Peyer's patch (tissue), 4 donors: ENCODE data around the gene MEI1. TPM values are rescaled to one million over a fixed set of nuclear protein-coding genes. Genes with fewer than 3 reads are reported as not detected.
A peak's percentile ranks its signal among the peaks of the same experiment; 100 is the strongest.

Experiments used
- DNase-seq, 3 donors: peaks; one replicate each; pipeline ENCODE4 v3.0.0-alpha.2; 2017 to 2019
- H3K27ac ChIP-seq, 4 donors: fragments of 200-600 bp; sonication (generic); one replicate each; pipeline ENCODE4 v1.5.1; 2016 to 2019
- H3K27me3 ChIP-seq, 2 donors: fragments of 200-600 bp; sonication (generic); one replicate each; pipeline ENCODE4 v1.5.1; 2019
- H3K36me3 ChIP-seq, 3 donors: fragments of 200-600 bp; sonication (generic); one replicate each; pipeline ENCODE4 v1.5.1; 2016 to 2019
- H3K4me1 ChIP-seq, 4 donors: fragments of 200-600 bp; sonication (generic); one replicate each; pipeline ENCODE4 v1.5.1; 2016 to 2019
- H3K4me3 ChIP-seq, 4 donors: fragments of 200-600 bp; sonication (generic); 1 replicate in 3 of 4; 2 replicates in 1 of 4; pipeline ENCODE4 v1.5.1; 2016 to 2019; ENCODE audit warnings: mild to moderate bottlenecking in 1 of 4
- H3K9me3 ChIP-seq, 4 donors: fragments of 200-600 bp; sonication (generic); one replicate each; pipeline ENCODE4 v1.5.1; 2016 to 2019; ENCODE audit warnings: mild to moderate bottlenecking in 1 of 4
- POLR2A ChIP-seq, 2 donors: fragments of 450-650 bp; IDR thresholded peaks; one replicate each; pipeline ENCODE4 v1.5.1; 2017; ENCODE audit warnings: antibody characterized with exemption in 2 of 2, mild to moderate bottlenecking in 2 of 2, moderate library complexity in 2 of 2
- total RNA-seq, 4 donors: library from RNA; depleted of rRNA; stranded (reverse); fragments of >200 nt; gene quantifications; one replicate each; pipeline ENCODE4 v1.1.0, GENCODE V29; 2016
- TF ChIP-seq, protein P1 (sequence below), 6 experiments: fragments of 450-650 bp in 4 of 6; fragments of 200-600 bp in 2 of 6; sonication (generic) in 1 of 6; IDR thresholded peaks; one replicate each; pipeline ENCODE4 v1.5.1; 2017 to 2019; ENCODE audit warnings: antibody characterized with exemption in 6 of 6, mild to moderate bottlenecking in 3 of 6, moderate library complexity in 1 of 6

MEI1 gene, protein sequence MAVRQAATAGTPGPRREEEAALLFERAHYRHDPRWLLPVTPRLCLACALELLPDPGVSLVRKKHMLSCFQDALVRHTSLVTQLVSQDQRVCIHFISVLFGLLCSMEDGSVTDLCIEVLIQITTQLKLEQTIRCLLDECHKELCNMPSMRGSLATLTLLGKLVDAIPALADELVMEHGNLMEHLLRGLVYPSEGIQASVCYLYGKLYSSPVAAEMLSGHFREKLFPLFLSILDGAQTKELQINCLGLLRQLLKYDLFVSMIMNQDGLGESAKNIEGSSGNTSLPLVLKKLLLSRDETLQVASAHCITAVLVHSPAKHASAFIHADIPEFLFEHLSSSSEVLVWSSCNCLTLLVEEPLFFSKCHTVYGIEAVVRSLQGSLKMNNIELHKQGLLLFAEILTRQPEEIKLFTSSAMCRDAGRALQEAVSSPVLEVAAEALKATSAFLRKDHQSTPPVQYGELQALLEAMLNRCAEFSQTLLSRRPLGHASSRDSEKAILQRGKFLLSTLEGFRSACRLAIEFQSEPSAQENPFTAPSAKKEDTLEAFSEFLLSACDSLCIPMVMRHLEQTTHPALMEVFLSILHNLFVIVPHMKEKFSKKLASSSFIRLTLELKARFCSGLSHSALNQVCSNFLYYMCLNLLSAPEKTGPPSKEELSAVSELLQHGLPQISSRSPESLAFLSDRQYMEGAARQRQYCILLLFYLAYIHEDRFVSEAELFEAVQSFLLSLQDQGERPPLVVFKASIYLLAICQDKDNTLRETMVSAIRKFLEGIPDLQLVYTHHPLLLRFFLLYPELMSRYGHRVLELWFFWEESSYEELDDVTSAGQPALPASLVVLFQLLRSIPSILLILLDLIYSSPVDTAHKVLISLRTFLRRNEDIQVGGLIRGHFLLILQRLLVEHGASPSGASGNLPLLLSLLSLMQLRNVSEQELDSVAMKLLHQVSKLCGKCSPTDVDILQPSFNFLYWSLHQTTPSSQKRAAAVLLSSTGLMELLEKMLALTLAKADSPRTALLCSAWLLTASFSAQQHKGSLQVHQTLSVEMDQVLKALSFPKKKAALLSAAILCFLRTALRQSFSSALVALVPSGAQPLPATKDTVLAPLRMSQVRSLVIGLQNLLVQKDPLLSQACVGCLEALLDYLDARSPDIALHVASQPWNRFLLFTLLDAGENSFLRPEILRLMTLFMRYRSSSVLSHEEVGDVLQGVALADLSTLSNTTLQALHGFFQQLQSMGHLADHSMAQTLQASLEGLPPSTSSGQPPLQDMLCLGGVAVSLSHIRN
- total RNA-seq, result 10 to 100 TPM in 2 of 4 donors, 1 to 10 TPM in 2; 1.1 to 20.6 (median 11.7) TPM

GRCh38 chr22:41699264-41700107 is at the start of gene MEI1:
TSS of gene MEI1 (plus strand) at chr22:41699503. CDS start at chr22:41699539, 36 bp downstream.
- TF ChIP-seq, protein P1, sequence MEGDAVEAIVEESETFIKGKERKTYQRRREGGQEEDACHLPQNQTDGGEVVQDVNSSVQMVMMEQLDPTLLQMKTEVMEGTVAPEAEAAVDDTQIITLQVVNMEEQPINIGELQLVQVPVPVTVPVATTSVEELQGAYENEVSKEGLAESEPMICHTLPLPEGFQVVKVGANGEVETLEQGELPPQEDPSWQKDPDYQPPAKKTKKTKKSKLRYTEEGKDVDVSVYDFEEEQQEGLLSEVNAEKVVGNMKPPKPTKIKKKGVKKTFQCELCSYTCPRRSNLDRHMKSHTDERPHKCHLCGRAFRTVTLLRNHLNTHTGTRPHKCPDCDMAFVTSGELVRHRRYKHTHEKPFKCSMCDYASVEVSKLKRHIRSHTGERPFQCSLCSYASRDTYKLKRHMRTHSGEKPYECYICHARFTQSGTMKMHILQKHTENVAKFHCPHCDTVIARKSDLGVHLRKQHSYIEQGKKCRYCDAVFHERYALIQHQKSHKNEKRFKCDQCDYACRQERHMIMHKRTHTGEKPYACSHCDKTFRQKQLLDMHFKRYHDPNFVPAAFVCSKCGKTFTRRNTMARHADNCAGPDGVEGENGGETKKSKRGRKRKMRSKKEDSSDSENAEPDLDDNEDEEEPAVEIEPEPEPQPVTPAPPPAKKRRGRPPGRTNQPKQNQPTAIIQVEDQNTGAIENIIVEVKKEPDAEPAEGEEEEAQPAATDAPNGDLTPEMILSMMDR (IDR thresholded peaks at IDR 0.05), result no peak
- TF ChIP-seq POLR2A (IDR thresholded peaks at IDR 0.05), result no peak
- Histone ChIP-seq H3K4me3 (peak within 1 kb of the TSS in 1 of 4 donors; percentile 22), H3K27me3 (no peaks in the 10 kb centered on the region), H3K9me3 (no peaks in the 10 kb centered on the region), H3K4me1 (peaks cover 0 to 20% (median 4%) of the 10 kb centered on the region in 4 donors), H3K27ac (no peak within 1 kb of the TSS), H3K36me3 (no peaks in the 10 kb centered on the region)
- DNase-seq, result peak; percentile 79 to 93 (median 83)

DNA sequence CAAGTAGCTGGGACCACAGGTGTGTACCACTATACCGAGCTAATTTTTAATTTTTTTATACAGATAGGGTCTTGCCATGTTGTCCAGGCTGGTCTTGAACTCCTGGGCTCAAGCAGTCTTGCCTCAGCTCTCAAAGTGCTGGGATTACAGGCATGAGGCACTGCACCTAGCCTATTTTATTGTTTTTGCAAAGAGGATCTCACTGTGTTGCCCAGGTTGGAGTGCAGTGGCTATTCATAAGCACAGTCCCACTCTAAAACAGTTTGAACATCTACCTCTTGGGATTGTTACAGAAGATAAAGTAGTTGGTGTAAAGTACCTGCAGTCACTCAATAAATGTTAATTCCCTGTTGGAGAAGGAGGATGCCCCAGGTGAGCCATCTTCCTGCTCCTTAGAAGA is 49.1 kb upstream of the MEI1 start:
- no peak overlapping the region for H3K4me3 ChIP-seq
- no peak overlapping the region for H3K27ac ChIP-seq
- no peaks in the 10 kb centered on the region for H3K9me3 ChIP-seq
- no peaks in the 10 kb centered on the region for H3K27me3 ChIP-seq
- no peaks in the 10 kb centered on the region for H3K4me1 ChIP-seq
- DNase-seq, result no peak
- no peak for TF ChIP-seq POLR2A (IDR thresholded peaks at IDR 0.05)
- TF ChIP-seq, protein P1 (IDR thresholded peaks at IDR 0.05), result no peak
- peaks cover 0 to 93% (median 3%) of the 10 kb centered on the region in 3 donors for H3K36me3 ChIP-seq

GRCh38 chr22:41650821-41651220 is 48.5 kb upstream of the MEI1 start:
- TF ChIP-seq, protein P1 (IDR thresholded peaks at IDR 0.05), result no peak
- no peak for TF ChIP-seq POLR2A (IDR thresholded peaks at IDR 0.05)
- Histone ChIP-seq H3K4me3 (no peak overlapping the region), H3K27ac (no peak overlapping the region), H3K36me3 (peaks cover 0 to 95% (median 3%) of the 10 kb centered on the region in 3 donors), H3K27me3 (no peaks in the 10 kb centered on the region), H3K9me3 (no peaks in the 10 kb centered on the region), H3K4me1 (no peaks in the 10 kb centered on the region)
- DNase-seq, result no peak

DNA sequence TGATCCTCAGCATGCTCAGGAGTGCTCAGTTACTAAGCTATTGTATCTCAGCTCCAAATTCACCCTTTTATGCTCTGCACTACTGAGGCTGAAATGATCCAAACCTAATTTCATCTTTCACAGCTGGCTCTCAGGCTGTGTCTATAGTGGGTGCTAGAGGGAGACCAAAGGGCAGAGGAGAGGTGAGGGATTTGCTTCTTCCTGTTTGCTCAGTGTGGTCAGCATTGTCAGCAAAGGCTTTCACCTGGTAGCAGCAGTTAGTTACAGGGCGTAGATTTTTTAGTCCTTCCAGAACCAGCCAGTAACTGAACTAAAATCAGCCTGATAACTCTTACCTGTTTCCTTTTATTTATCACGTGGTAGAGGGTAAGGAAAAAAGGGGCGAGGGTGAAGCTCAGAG is 45.0 kb upstream of the MEI1 start:
- H3K27me3 ChIP-seq, result no peaks in the 10 kb centered on the region
- DNase-seq, result no peak
- no peak overlapping the region for H3K4me3 ChIP-seq
- no peaks in the 10 kb centered on the region for H3K4me1 ChIP-seq
- H3K36me3 ChIP-seq, result peaks cover 0 to 100% (median 3%) of the 10 kb centered on the region in 3 donors
- no peak overlapping the region for H3K27ac ChIP-seq
- no peaks in the 10 kb centered on the region for H3K9me3 ChIP-seq
- no peak for TF ChIP-seq POLR2A (IDR thresholded peaks at IDR 0.05)
- TF ChIP-seq, protein P1 (IDR thresholded peaks at IDR 0.05), result no peak
